GM18505 (cell line): Measurements from ENCODE around the gene GAS2L1.

ENCODE experiments used
- ATAC-seq: cut with Tn5 transposase; IDR thresholded peaks from one replicate; pipeline ENCODE4 v1.9.1; 2021; ENCODE audit not compliant: unreplicated experiment
- POLR2A ChIP-seq: IDR thresholded peaks from 4 replicates; pipeline ENCODE4 v1.6.1; 2011; ENCODE audit warnings: borderline replicate concordance; ENCODE audit not compliant: insufficient read depth, insufficient read length; ENCODE audit errors: extremely low read depth

Gene GAS2L1

GRCh38 chr22:29330753-29331152 lies 24.3 kb downstream of the GAS2L1 start:
- no peak for ATAC-seq
- no peak for TF ChIP-seq POLR2A

- TF ChIP-seq POLR2A: no peak
- no peak for ATAC-seq
These were observed 24.8 kb downstream of the GAS2L1 start for GRCh38 chr22:29331213-29331612.

- no peak for ATAC-seq
- no peak for TF ChIP-seq POLR2A
These were observed 25.3 kb downstream of the GAS2L1 start for GRCh38 chr22:29331658-29332300.

- no peak for TF ChIP-seq POLR2A
- ATAC-seq: no peak
These were observed 26.5 kb downstream of the GAS2L1 start for GRCh38 chr22:29332886-29333496.

GRCh38 chr22:29334148-29334547 lies 27.7 kb downstream of the GAS2L1 start:
- TF ChIP-seq POLR2A: no peak
- no peak for ATAC-seq

GRCh38 chr22:29334696-29335344 lies 28.4 kb downstream of the GAS2L1 start:
- no peak for TF ChIP-seq POLR2A
- no peak for ATAC-seq

GRCh38 chr22:29335656-29336055 lies 29.2 kb downstream of the GAS2L1 start:
- no peak for ATAC-seq
- TF ChIP-seq POLR2A: no peak

- TF ChIP-seq POLR2A: no peak
- no peak for ATAC-seq
These were observed 30.5 kb downstream of the GAS2L1 start for GRCh38 chr22:29336751-29337490.

- no peak for TF ChIP-seq POLR2A
- ATAC-seq: no peak
These were observed 31.3 kb downstream of the GAS2L1 start for GRCh38 chr22:29337631-29338284.

- ATAC-seq: no peak
- TF ChIP-seq POLR2A: no peak
These were observed 31.9 kb downstream of the GAS2L1 start for GRCh38 chr22:29338398-29338797.

- no peak for TF ChIP-seq POLR2A
- ATAC-seq: no peak
These were observed 33.2 kb downstream of the GAS2L1 start for GRCh38 chr22:29339381-29340235.

- no peak for TF ChIP-seq POLR2A
- no peak for ATAC-seq
These were observed 34.1 kb downstream of the GAS2L1 start for GRCh38 chr22:29340566-29340965.
